ENCODE results near the gene KLF6.

The KLF6 gene

GRCh38 chr10:3803295-3803926 lies 18.4 kb upstream of the KLF6 start:
- Mint-ChIP-seq H3K36me3 (no peaks in the 10 kb centered on the region), H3K27me3 (no peaks in the 10 kb centered on the region), H3K4me1 (peaks cover 40% of the 10 kb centered on the region), H3K9me3 (no peaks in the 10 kb centered on the region), H3K4me3 (no peak overlapping the region), H3K27ac (no peak overlapping the region)
- ATAC-seq, result no peak

GRCh38 chr10:3802526-3803265 lies 17.7 kb upstream of the KLF6 start:
- ATAC-seq, result no peak
- Mint-ChIP-seq H3K27me3 (no peaks in the 10 kb centered on the region), H3K36me3 (no peaks in the 10 kb centered on the region), H3K27ac (no peak overlapping the region), H3K9me3 (no peaks in the 10 kb centered on the region), H3K4me1 (peaks cover 35% of the 10 kb centered on the region), H3K4me3 (no peak overlapping the region)

GRCh38 chr10:3801558-3802192 lies 16.7 kb upstream of the KLF6 start:
- Mint-ChIP-seq H3K36me3 (no peaks in the 10 kb centered on the region), H3K4me3 (no peak overlapping the region), H3K4me1 (peaks cover 25% of the 10 kb centered on the region), H3K27ac (no peak overlapping the region), H3K9me3 (no peaks in the 10 kb centered on the region), H3K27me3 (no peaks in the 10 kb centered on the region)
- no peak for ATAC-seq

- Mint-ChIP-seq H3K27ac (no peak overlapping the region), H3K4me1 (peaks cover 14% of the 10 kb centered on the region), H3K36me3 (no peaks in the 10 kb centered on the region), H3K9me3 (no peaks in the 10 kb centered on the region), H3K27me3 (no peaks in the 10 kb centered on the region), H3K4me3 (no peak overlapping the region)
- no peak for ATAC-seq
These were observed 15.6 kb upstream of the KLF6 start for GRCh38 chr10:3800586-3800985.

GRCh38 chr10:3797750-3798149 lies 12.7 kb upstream of the KLF6 start:
- Mint-ChIP-seq H3K27ac (no peak overlapping the region), H3K4me1 (peaks cover 3% of the 10 kb centered on the region), H3K4me3 (no peak overlapping the region), H3K9me3 (no peaks in the 10 kb centered on the region), H3K36me3 (no peaks in the 10 kb centered on the region), H3K27me3 (no peaks in the 10 kb centered on the region)
- no peak for ATAC-seq

GRCh38 chr10:3793553-3793952 lies 8.5 kb upstream of the KLF6 start:
- no peak overlapping the region for H3K4me3 Mint-ChIP-seq
- H3K4me1 Mint-ChIP-seq, result peaks cover 23% of the 10 kb centered on the region
- ATAC-seq, result no peak
- H3K27me3 Mint-ChIP-seq, result no peaks in the 10 kb centered on the region
- H3K9me3 Mint-ChIP-seq, result peaks cover 9% of the 10 kb centered on the region
- no peak overlapping the region for H3K27ac Mint-ChIP-seq
- peaks cover 8% of the 10 kb centered on the region for H3K36me3 Mint-ChIP-seq

- Mint-ChIP-seq H3K27ac (peak overlapping the region; percentile 20), H3K36me3 (peaks cover 8% of the 10 kb centered on the region), H3K4me3 (no peak overlapping the region), H3K4me1 (peaks cover 23% of the 10 kb centered on the region), H3K9me3 (peaks cover 9% of the 10 kb centered on the region), H3K27me3 (no peaks in the 10 kb centered on the region)
- ATAC-seq, result peak; percentile 71
These were observed 7.8 kb upstream of the KLF6 start for GRCh38 chr10:3792710-3793219.

- Mint-ChIP-seq H3K4me3 (no peak overlapping the region), H3K27ac (peak overlapping the region; percentile 20), H3K27me3 (no peaks in the 10 kb centered on the region), H3K36me3 (peaks cover 8% of the 10 kb centered on the region), H3K9me3 (peaks cover 9% of the 10 kb centered on the region), H3K4me1 (peaks cover 23% of the 10 kb centered on the region)
- ATAC-seq, result peak; percentile 61
These were observed 7.1 kb upstream of the KLF6 start for GRCh38 chr10:3791974-3792633.

- Mint-ChIP-seq H3K9me3 (peaks cover 12% of the 10 kb centered on the region), H3K27ac (peak overlapping the region; percentile 43), H3K27me3 (no peaks in the 10 kb centered on the region), H3K4me1 (peaks cover 32% of the 10 kb centered on the region), H3K4me3 (no peak overlapping the region), H3K36me3 (peaks cover 8% of the 10 kb centered on the region)
- no peak for ATAC-seq
These were observed 5.8 kb upstream of the KLF6 start for GRCh38 chr10:3790858-3791257.

- peak overlapping the region; percentile 64 for H3K27ac Mint-ChIP-seq
- H3K4me3 Mint-ChIP-seq, result no peak overlapping the region
- H3K4me1 Mint-ChIP-seq, result peaks cover 34% of the 10 kb centered on the region
- peaks cover 8% of the 10 kb centered on the region for H3K36me3 Mint-ChIP-seq
- no peaks in the 10 kb centered on the region for H3K27me3 Mint-ChIP-seq
- peaks cover 12% of the 10 kb centered on the region for H3K9me3 Mint-ChIP-seq
- ATAC-seq, result no peak
These were observed 5.3 kb upstream of the KLF6 start for GRCh38 chr10:3790272-3790671.

- peaks cover 12% of the 10 kb centered on the region for H3K9me3 Mint-ChIP-seq
- ATAC-seq, result no peak
- peaks cover 8% of the 10 kb centered on the region for H3K36me3 Mint-ChIP-seq
- H3K4me1 Mint-ChIP-seq, result peaks cover 34% of the 10 kb centered on the region
- peak overlapping the region; percentile 64 for H3K27ac Mint-ChIP-seq
- no peaks in the 10 kb centered on the region for H3K27me3 Mint-ChIP-seq
- no peak overlapping the region for H3K4me3 Mint-ChIP-seq
These were observed 4.6 kb upstream of the KLF6 start for GRCh38 chr10:3789621-3790020.

- H3K4me3 Mint-ChIP-seq, result no peak overlapping the region
- H3K9me3 Mint-ChIP-seq, result peaks cover 12% of the 10 kb centered on the region
- H3K27ac Mint-ChIP-seq, result no peak overlapping the region
- H3K4me1 Mint-ChIP-seq, result peaks cover 32% of the 10 kb centered on the region
- peaks cover 26% of the 10 kb centered on the region for H3K36me3 Mint-ChIP-seq
- H3K27me3 Mint-ChIP-seq, result no peaks in the 10 kb centered on the region
- no peak for ATAC-seq
These were observed 2.8 kb upstream of the KLF6 start for GRCh38 chr10:3787816-3788215.

GRCh38 chr10:3787016-3787400 lies 2.0 kb upstream of the KLF6 start:
- Mint-ChIP-seq H3K27ac (peak overlapping the region; percentile 99), H3K36me3 (peaks cover 34% of the 10 kb centered on the region), H3K4me1 (peaks cover 32% of the 10 kb centered on the region), H3K27me3 (no peaks in the 10 kb centered on the region), H3K9me3 (peaks cover 12% of the 10 kb centered on the region), H3K4me3 (no peak overlapping the region)
- ATAC-seq, result no peak

GRCh38 chr10:3786295-3787015 lies 1.4 kb upstream of the KLF6 start:
- Mint-ChIP-seq H3K27me3 (no peaks in the 10 kb centered on the region), H3K9me3 (peaks cover 12% of the 10 kb centered on the region), H3K36me3 (peaks cover 40% of the 10 kb centered on the region), H3K27ac (peak overlapping the region; percentile 99), H3K4me1 (peaks cover 36% of the 10 kb centered on the region), H3K4me3 (peak overlapping the region; percentile 89)
- no peak for ATAC-seq

GRCh38 chr10:3785851-3786271 lies 852 bp upstream of the KLF6 start:
- no peak for ATAC-seq

More at GRCh38 chr10:3785851-3786271, 852 bp upstream of the KLF6 start:
- no peaks in the 10 kb centered on the region for H3K27me3 Mint-ChIP-seq
- H3K4me3 Mint-ChIP-seq, result peak overlapping the region; percentile 89
- H3K36me3 Mint-ChIP-seq, result peaks cover 45% of the 10 kb centered on the region
- H3K4me1 Mint-ChIP-seq, result peaks cover 37% of the 10 kb centered on the region
- H3K9me3 Mint-ChIP-seq, result peaks cover 10% of the 10 kb centered on the region
- H3K27ac Mint-ChIP-seq, result peak overlapping the region; percentile 99
